ENCODE measurements around the gene MPC1L. TPM values are rescaled to one million over a fixed set of nuclear protein-coding genes. Genes with fewer than 3 reads are reported as not detected.
"Not testable (repeated sequence)": the region's sequence is repeated elsewhere in the genome, so short reads cannot be mapped to it uniquely, and the experiment has no call there.

Gene MPC1L
- total RNA-seq, 1 donor from 2014 or later: not detected

- peaks cover 3% of the 10 kb centered on the region for H3K9me3 Mint-ChIP-seq (ENCODE audit: low read depth)
- H3K4me3 Mint-ChIP-seq (ENCODE audit: unreplicated experiment): no peak overlapping the region
Observed at GRCh38 chrX:40579141-40579540, 44.1 kb upstream of the MPC1L start.

GRCh38 chrX:40579900-40580536 is 43.2 kb upstream of the MPC1L start:
- Mint-ChIP-seq H3K27me3 (ENCODE audit: low read depth) (no peaks in the 10 kb centered on the region), H3K36me3 (ENCODE audit: low read depth) (no peaks in the 10 kb centered on the region), H3K9me3 (ENCODE audit: low read depth) (peaks cover 3% of the 10 kb centered on the region), H3K4me3 (ENCODE audit: unreplicated experiment) (peak overlapping the region; percentile 84), H3K4me1 (ENCODE audit: low read depth) (peaks cover 12% of the 10 kb centered on the region), H3K27ac (ENCODE audit: unreplicated experiment) (peak overlapping the region; percentile 91)
- TF ChIP-seq CTCF (IDR thresholded peaks at IDR 0.05): no peak
- DNase-seq (ENCODE audit: low spot score): no peak

More at GRCh38 chrX:40579141-40579540, 44.1 kb upstream of the MPC1L start:
- TF ChIP-seq CTCF (IDR thresholded peaks at IDR 0.05): no peak
- no peaks in the 10 kb centered on the region for H3K36me3 Mint-ChIP-seq (ENCODE audit: low read depth)
- no peak for DNase-seq (ENCODE audit: low spot score)
- no peaks in the 10 kb centered on the region for H3K27me3 Mint-ChIP-seq (ENCODE audit: low read depth)
- H3K4me1 Mint-ChIP-seq (ENCODE audit: low read depth): peaks cover 12% of the 10 kb centered on the region
- no peak overlapping the region for H3K27ac Mint-ChIP-seq (ENCODE audit: unreplicated experiment)

GRCh38 chrX:40580537-40581335 is 42.5 kb upstream of the MPC1L start, which contains the start of gene ATP6AP2:
TSS of gene ATP6AP2 (plus strand) at chrX:40580970. CDS start at chrX:40581066, 96 bp downstream.
- Mint-ChIP-seq H3K4me3 (ENCODE audit: unreplicated experiment) (peak within 1 kb of the TSS; percentile 84), H3K27me3 (ENCODE audit: low read depth) (no peaks in the 10 kb centered on the region), H3K27ac (ENCODE audit: unreplicated experiment) (peak within 1 kb of the TSS; percentile 91), H3K4me1 (ENCODE audit: low read depth) (peaks cover 12% of the 10 kb centered on the region), H3K9me3 (ENCODE audit: low read depth) (peaks cover 3% of the 10 kb centered on the region), H3K36me3 (ENCODE audit: low read depth) (no peaks in the 10 kb centered on the region)
- DNase-seq (ENCODE audit: low spot score): peak; percentile 97
- peak; percentile 23 for TF ChIP-seq CTCF (IDR thresholded peaks at IDR 0.05)

- no peak for DNase-seq (ENCODE audit: low spot score)
- Mint-ChIP-seq H3K4me1 (ENCODE audit: low read depth) (peaks cover 12% of the 10 kb centered on the region), H3K27ac (ENCODE audit: unreplicated experiment) (peak overlapping the region; percentile 64), H3K36me3 (ENCODE audit: low read depth) (no peaks in the 10 kb centered on the region), H3K27me3 (ENCODE audit: low read depth) (no peaks in the 10 kb centered on the region), H3K9me3 (ENCODE audit: low read depth) (peaks cover 2% of the 10 kb centered on the region), H3K4me3 (ENCODE audit: unreplicated experiment) (peak overlapping the region; percentile 71)
- no peak for TF ChIP-seq CTCF (IDR thresholded peaks at IDR 0.05)
Observed at GRCh38 chrX:40581336-40581920, 41.8 kb upstream of the MPC1L start.

DNA sequence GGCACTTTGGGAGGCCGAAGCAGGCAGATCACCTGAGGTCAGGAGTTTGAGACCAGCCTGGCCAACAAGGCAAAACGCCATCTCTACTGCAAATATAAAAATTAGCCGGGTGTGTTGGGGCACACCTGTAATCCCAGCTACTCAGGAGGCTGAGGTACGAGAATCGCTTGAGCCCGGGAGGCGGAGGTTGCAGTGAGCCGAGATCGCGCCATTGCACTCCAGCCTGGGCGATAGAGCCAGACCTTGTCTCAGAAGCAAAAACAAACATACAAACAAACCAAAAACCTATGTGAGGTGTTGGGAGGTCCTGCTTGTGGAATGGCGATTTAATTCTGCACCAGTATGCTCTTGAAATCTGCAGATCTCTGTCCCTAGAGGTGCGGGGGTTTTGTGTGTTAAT is 41.0 kb upstream of the MPC1L start:
- DNase-seq (ENCODE audit: low spot score); H3K27me3 Mint-ChIP-seq (ENCODE audit: low read depth); H3K27ac Mint-ChIP-seq (ENCODE audit: unreplicated experiment); H3K9me3 Mint-ChIP-seq (ENCODE audit: low read depth); H3K36me3 Mint-ChIP-seq (ENCODE audit: low read depth): not testable (repeated sequence)
- peaks cover 12% of the 10 kb centered on the region for H3K4me1 Mint-ChIP-seq (ENCODE audit: low read depth)
- peak overlapping the region; percentile 71 for H3K4me3 Mint-ChIP-seq (ENCODE audit: unreplicated experiment)

All from chondrocyte (in vitro differentiated cells).